Prostate gland (tissue), 2 donors: ENCODE measurements around the gene KRT85. TPM values are rescaled to one million over a fixed set of nuclear protein-coding genes. Genes with fewer than 3 reads are reported as not detected.

Experiments
- DNase-seq: peaks from one replicate; pipeline ENCODE4 v3.0.0-alpha.2; 2019; ENCODE audit warnings: low spot score
- H3K27ac ChIP-seq, 2 donors: fragments of 200-600 bp; sonication (generic); 2 replicates each; pipeline ENCODE4 v1.5.1; 2017 to 2019
- H3K27me3 ChIP-seq: fragments of 200-600 bp; sonication (generic); replicated peaks from 2 replicates; pipeline ENCODE4 v1.5.1; 2019; ENCODE audit not compliant: insufficient read depth
- H3K36me3 ChIP-seq, 2 donors: fragments of 200-600 bp; sonication (generic); 1 replicate in 1 of 2; 2 replicates in 1 of 2; pipeline versions ENCODE4 v1.5.1 to v1.8.1; 2017 to 2019
- H3K4me1 ChIP-seq: fragments of 200-600 bp; sonication (generic); replicated peaks from 2 replicates; pipeline ENCODE4 v1.5.1; 2019
- H3K4me3 ChIP-seq, 2 donors: fragments of 200-600 bp; sonication (generic); 2 replicates each; pipeline ENCODE4 v1.5.1; 2017 to 2019
- H3K9me3 ChIP-seq: fragments of 200-600 bp; sonication (generic); 2 replicates; pipeline ENCODE4 v1.5.1; 2017
- POLR2A ChIP-seq: fragments of 450-650 bp; IDR thresholded peaks from one replicate; pipeline ENCODE4 v1.6.1; 2016; ENCODE audit warnings: antibody characterized with exemption, mild to moderate bottlenecking
- POLR2AphosphoS5 ChIP-seq: sonication (generic); formaldehyde crosslinking; IDR thresholded peaks from one replicate; pipeline ENCODE4 v1.6.1; 2017; ENCODE audit warnings: antibody characterized with exemption
- WGBS: methylation state at CpG from one replicate; pipeline ENCODE4 v1.1.5; 2018; 5-methylcytosine and 5-hydroxymethylcytosine counted together
- intact Hi-C: fragments of 100-400 bp; cut with DNase I; formaldehyde crosslinking; loops from one replicate; pipeline ENCODE4 v1.14.2; 2022
- total RNA-seq, 2 donors: library from RNA; depleted of rRNA; stranded (reverse); fragments of >200 nt; gene quantifications; one replicate each; pipeline ENCODE4 v1.1.0, GENCODE V29; 2016
- TF ChIP-seq, protein P1 (sequence below), 4 experiments: fragments of 200-600 bp in 2 of 4; fragments of 450-650 bp in 2 of 4; sonication (generic) in 2 of 4; IDR thresholded peaks; 1 replicate in 3 of 4; 2 replicates in 1 of 4; pipeline ENCODE4 v1.5.1; 2016 to 2019; ENCODE audit warnings: antibody characterized with exemption in 4 of 4, mild to moderate bottlenecking in 2 of 4, moderate library complexity in 2 of 4

Gene KRT85
- total RNA-seq, 2 donors from 2014 or later = not detected

DNA sequence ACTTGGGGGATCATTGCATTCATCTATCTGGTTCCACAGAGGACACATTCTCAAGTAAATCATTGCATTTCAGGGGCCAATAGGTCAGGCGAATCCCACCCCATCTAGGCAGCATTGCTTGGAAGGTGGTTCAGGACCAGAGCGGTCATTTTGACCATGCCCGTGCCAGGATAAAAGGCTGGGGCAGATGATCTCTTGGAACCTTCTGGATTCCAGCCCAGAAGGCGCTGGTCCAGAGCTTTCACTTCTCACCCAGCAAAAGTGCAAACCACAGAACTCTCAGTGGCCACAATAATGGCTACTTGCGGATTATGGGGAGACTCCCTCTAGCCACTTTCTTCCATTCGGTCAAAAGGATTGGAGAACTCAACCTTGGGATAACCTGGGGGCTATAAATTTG is 595 bp upstream of the KRT85 start:
- no peaks in the 10 kb centered on the region for H3K27me3 ChIP-seq
- DNase-seq = no peak
- no peaks in the 10 kb centered on the region for H3K4me1 ChIP-seq
- WGBS = 95% methylated on average over 6 of the region's 6 CpGs
- H3K27ac ChIP-seq = no peak overlapping the region
- no peaks in the 10 kb centered on the region for H3K36me3 ChIP-seq
- TF ChIP-seq, protein P1, sequence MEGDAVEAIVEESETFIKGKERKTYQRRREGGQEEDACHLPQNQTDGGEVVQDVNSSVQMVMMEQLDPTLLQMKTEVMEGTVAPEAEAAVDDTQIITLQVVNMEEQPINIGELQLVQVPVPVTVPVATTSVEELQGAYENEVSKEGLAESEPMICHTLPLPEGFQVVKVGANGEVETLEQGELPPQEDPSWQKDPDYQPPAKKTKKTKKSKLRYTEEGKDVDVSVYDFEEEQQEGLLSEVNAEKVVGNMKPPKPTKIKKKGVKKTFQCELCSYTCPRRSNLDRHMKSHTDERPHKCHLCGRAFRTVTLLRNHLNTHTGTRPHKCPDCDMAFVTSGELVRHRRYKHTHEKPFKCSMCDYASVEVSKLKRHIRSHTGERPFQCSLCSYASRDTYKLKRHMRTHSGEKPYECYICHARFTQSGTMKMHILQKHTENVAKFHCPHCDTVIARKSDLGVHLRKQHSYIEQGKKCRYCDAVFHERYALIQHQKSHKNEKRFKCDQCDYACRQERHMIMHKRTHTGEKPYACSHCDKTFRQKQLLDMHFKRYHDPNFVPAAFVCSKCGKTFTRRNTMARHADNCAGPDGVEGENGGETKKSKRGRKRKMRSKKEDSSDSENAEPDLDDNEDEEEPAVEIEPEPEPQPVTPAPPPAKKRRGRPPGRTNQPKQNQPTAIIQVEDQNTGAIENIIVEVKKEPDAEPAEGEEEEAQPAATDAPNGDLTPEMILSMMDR (IDR thresholded peaks at IDR 0.05) = no peak
- TF ChIP-seq POLR2A (no peak), POLR2AphosphoS5 (no peak)
- H3K9me3 ChIP-seq = no peaks in the 10 kb centered on the region
- intact Hi-C loops = no loop called here
- H3K4me3 ChIP-seq = no peak overlapping the region

DNA sequence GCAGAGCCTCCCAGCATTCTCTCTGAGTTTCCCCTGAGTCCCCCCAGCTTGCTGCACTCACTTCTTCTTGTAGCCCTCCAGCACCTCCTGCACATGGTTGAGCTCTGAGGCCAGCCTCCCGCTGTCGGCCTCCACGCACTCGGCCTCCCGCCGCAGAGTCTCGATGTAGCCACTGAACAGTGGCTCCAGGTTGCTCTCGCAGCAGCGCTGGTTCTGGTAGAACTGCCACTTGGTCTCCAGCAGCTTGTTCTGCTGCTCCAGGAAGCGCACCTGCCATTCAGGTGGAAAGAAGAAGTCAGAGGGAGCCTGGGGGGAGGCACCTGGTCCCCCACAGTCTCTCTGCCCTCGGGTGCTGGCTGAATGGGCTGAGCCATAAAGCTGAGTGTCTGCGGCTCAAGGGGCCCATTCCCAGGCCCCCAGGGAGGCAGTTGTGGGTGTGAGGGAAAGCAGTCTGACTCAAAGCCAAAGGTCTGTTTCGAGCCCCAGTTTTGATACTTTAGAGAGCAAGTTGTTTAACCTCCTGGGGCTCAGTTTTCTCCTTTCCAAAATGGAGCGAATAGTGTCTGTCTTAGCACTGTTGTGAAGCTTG is 2.3 kb downstream of the KRT85 start:
- no peak for TF ChIP-seq POLR2A
- no peak for TF ChIP-seq POLR2AphosphoS5
- TF ChIP-seq, protein P1 (IDR thresholded peaks at IDR 0.05) = no peak
- H3K9me3 ChIP-seq = no peaks in the 10 kb centered on the region
- H3K27me3 ChIP-seq = no peaks in the 10 kb centered on the region
- no peaks in the 10 kb centered on the region for H3K4me1 ChIP-seq
- DNase-seq = no peak
- no peak overlapping the region for H3K4me3 ChIP-seq
- H3K27ac ChIP-seq = no peak overlapping the region
- intact Hi-C loops = no loop called here
- WGBS = 81% methylated on average over 14 of the region's 14 CpGs
- H3K36me3 ChIP-seq = no peaks in the 10 kb centered on the region

DNA sequence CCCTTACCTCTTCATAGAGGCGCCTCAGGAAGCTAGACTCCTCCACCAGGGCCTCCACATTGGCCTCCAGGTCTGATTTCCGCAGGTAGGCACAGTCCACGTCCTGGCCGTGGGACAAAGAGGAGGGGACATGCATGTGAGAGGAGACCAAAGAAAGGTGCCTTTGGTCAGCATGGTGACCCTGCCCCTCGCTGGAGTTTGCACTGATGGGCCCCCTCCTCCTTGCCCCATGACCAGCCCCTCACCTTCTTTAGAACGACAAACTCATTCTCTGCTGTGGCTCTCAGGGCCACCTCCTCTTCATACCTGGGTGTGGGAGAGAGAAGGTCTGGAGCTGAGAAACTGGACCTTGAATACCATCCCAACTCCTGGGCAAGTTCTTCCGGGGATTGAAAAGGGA is 3.2 kb downstream of the KRT85 start:
- Histone ChIP-seq H3K4me3 (no peak overlapping the region), H3K9me3 (no peaks in the 10 kb centered on the region), H3K36me3 (no peaks in the 10 kb centered on the region), H3K27ac (no peak overlapping the region), H3K27me3 (no peaks in the 10 kb centered on the region), H3K4me1 (no peaks in the 10 kb centered on the region)
- no peak for TF ChIP-seq POLR2AphosphoS5
- TF ChIP-seq, protein P1 (IDR thresholded peaks at IDR 0.05) = no peak
- TF ChIP-seq POLR2A = no peak
- 91% methylated on average over 7 of the region's 7 CpGs for whole genome bisulfite sequencing
- intact Hi-C loops = no loop called here
- no peak for DNase-seq

- intact Hi-C loops = no loop called here
- H3K27me3 ChIP-seq = no peaks in the 10 kb centered on the region
- 97% methylated on average over 12 of the region's 12 CpGs for WGBS
Measured at GRCh38 chr12:52363111-52363679, 4.1 kb downstream of the KRT85 start.

More at GRCh38 chr12:52363111-52363679, 4.1 kb downstream of the KRT85 start:
- no peak for DNase-seq
- TF ChIP-seq POLR2A (no peak), POLR2AphosphoS5 (no peak)
- TF ChIP-seq, protein P1 (IDR thresholded peaks at IDR 0.05) = no peak
- no peaks in the 10 kb centered on the region for H3K9me3 ChIP-seq
- no peaks in the 10 kb centered on the region for H3K36me3 ChIP-seq
- H3K4me1 ChIP-seq = no peaks in the 10 kb centered on the region
- H3K4me3 ChIP-seq = no peak overlapping the region
- H3K27ac ChIP-seq = no peak overlapping the region
